HG03095 (cell line): ENCODE measurements around the gene AP5Z1.

Experiments
- ATAC-seq: cut with Tn5 transposase; IDR thresholded peaks from one replicate; pipeline ENCODE4 v1.9.1; 2021; ENCODE audit warnings: moderate library complexity; ENCODE audit not compliant: unreplicated experiment

The AP5Z1 gene

GRCh38 chr7:4775250-4775847 is at the start of gene AP5Z1:
Gene AP5Z1, plus strand, starts transcription at chr7:4775623. Its CDS starts 93 bp downstream, at chr7:4775716.
- peak; percentile 93 for ATAC-seq

GRCh38 chr7:4725850-4726450 is 49.5 kb upstream of the AP5Z1 start:
- no peak for ATAC-seq

- no peak for ATAC-seq
Observed at GRCh38 chr7:4726566-4726965, 48.9 kb upstream of the AP5Z1 start.

- no peak for ATAC-seq
Observed at GRCh38 chr7:4727914-4728705, 47.3 kb upstream of the AP5Z1 start.

GRCh38 chr7:4729266-4729665 is 46.2 kb upstream of the AP5Z1 start:
- ATAC-seq: no peak

GRCh38 chr7:4730276-4730675 is 45.1 kb upstream of the AP5Z1 start:
- no peak for ATAC-seq

GRCh38 chr7:4730971-4731370 is 44.5 kb upstream of the AP5Z1 start:
- ATAC-seq: no peak

- no peak for ATAC-seq
Observed at GRCh38 chr7:4731803-4732202, 43.6 kb upstream of the AP5Z1 start.

- no peak for ATAC-seq
Observed at GRCh38 chr7:4733936-4734528, 41.4 kb upstream of the AP5Z1 start.

- ATAC-seq: no peak
Observed at GRCh38 chr7:4734587-4735345, 40.7 kb upstream of the AP5Z1 start.

GRCh38 chr7:4737300-4737699 is 38.1 kb upstream of the AP5Z1 start:
- ATAC-seq: no peak

- ATAC-seq: no peak
Observed at GRCh38 chr7:4738711-4739527, 36.5 kb upstream of the AP5Z1 start.

- ATAC-seq: no peak
Observed at GRCh38 chr7:4739528-4739992, 35.9 kb upstream of the AP5Z1 start.

GRCh38 chr7:4740796-4741195 is 34.6 kb upstream of the AP5Z1 start:
- ATAC-seq: no peak

GRCh38 chr7:4742051-4742573 is 33.3 kb upstream of the AP5Z1 start:
- ATAC-seq: no peak

GRCh38 chr7:4742852-4743251 is 32.6 kb upstream of the AP5Z1 start:
- no peak for ATAC-seq

- peak; percentile 71 for ATAC-seq
Observed at GRCh38 chr7:4744391-4745264, 30.8 kb upstream of the AP5Z1 start.

GRCh38 chr7:4745265-4745919 is 30.0 kb upstream of the AP5Z1 start:
- ATAC-seq: peak; percentile 16
